ENCODE data around the gene TC2N.

DNA sequence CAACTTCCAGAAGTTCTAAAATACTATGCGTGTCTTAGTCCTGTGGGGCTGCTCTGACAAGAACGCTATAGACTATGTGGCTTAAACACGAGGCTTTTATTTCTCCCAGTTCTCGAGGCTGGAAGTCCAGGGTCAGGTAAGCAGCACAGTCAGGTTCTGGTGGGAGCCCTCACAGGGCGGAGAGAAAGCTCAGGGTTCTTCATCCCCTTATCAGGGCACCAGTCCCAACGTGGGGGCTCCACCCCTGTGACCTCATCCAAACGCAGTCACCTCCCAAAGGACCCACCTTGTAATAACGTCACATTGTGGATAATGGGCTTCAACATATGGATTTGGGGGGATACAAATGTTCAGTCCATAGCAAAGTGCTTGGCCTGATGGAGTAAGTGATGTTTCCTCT is 37.1 kb upstream of the TC2N start:
- TF ChIP-seq POLR2A (IDR thresholded peaks at IDR 0.05; ENCODE audit: low read depth, low read length) (no peak), POLR2AphosphoS5 (IDR thresholded peaks at IDR 0.05; ENCODE audit: insufficient read depth, low read depth, low read length) (no peak), EZH2 (IDR thresholded peaks at IDR 0.05; ENCODE audit: borderline replicate concordance, low read depth, low read length, severe bottlenecking) (no peak), MYC (IDR thresholded peaks at IDR 0.05; ENCODE audit: low read depth, low read length) (no peak)
- TF ChIP-seq, protein P1, sequence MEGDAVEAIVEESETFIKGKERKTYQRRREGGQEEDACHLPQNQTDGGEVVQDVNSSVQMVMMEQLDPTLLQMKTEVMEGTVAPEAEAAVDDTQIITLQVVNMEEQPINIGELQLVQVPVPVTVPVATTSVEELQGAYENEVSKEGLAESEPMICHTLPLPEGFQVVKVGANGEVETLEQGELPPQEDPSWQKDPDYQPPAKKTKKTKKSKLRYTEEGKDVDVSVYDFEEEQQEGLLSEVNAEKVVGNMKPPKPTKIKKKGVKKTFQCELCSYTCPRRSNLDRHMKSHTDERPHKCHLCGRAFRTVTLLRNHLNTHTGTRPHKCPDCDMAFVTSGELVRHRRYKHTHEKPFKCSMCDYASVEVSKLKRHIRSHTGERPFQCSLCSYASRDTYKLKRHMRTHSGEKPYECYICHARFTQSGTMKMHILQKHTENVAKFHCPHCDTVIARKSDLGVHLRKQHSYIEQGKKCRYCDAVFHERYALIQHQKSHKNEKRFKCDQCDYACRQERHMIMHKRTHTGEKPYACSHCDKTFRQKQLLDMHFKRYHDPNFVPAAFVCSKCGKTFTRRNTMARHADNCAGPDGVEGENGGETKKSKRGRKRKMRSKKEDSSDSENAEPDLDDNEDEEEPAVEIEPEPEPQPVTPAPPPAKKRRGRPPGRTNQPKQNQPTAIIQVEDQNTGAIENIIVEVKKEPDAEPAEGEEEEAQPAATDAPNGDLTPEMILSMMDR (IDR thresholded peaks at IDR 0.05; ENCODE audit: extremely low read depth in 1 of 2, insufficient read depth in 1 of 2, low read depth in 1 of 2, low read length in 2 of 2) = no peak

Data from endothelial cell of umbilical vein (primary cell).